ENCODE results near the gene TTC13. TPM values are rescaled to one million over a fixed set of nuclear protein-coding genes. Genes with fewer than 3 reads are reported as not detected.

TTC13 gene
- total RNA-seq, 4 donors from 2014 or later: 7.4 to 47.0 (median 14.9) TPM

- DNase-seq (ENCODE audit: low spot score): no peak
Observed at GRCh38 chr1:230957580-230957989, 21.1 kb downstream of the TTC13 start.

GRCh38 chr1:230950404-230950803, 28.3 kb downstream of the TTC13 start:
- no peak for ATAC-seq (ENCODE audit: low FRiP score)
- TF ChIP-seq CTCF (IDR thresholded peaks at IDR 0.05): no peak
- DNase-seq (ENCODE audit: low spot score): no peak

More at GRCh38 chr1:230957580-230957989, 21.1 kb downstream of the TTC13 start:
- ATAC-seq (ENCODE audit: low FRiP score): no peak
- TF ChIP-seq CTCF (IDR thresholded peaks at IDR 0.05): no peak

- no peak for ATAC-seq (ENCODE audit: low FRiP score)
- DNase-seq (ENCODE audit: low spot score): no peak
Observed at GRCh38 chr1:230948903-230949302, 29.8 kb downstream of the TTC13 start.

GRCh38 chr1:230948301-230948700, 30.4 kb downstream of the TTC13 start:
- DNase-seq (ENCODE audit: low spot score): no peak
- no peak for TF ChIP-seq CTCF (IDR thresholded peaks at IDR 0.05)
- ATAC-seq (ENCODE audit: low FRiP score): no peak

More at GRCh38 chr1:230948903-230949302, 29.8 kb downstream of the TTC13 start:
- TF ChIP-seq CTCF (IDR thresholded peaks at IDR 0.05): no peak

- no peak for ATAC-seq (ENCODE audit: low FRiP score)
- no peak for TF ChIP-seq CTCF (IDR thresholded peaks at IDR 0.05)
- DNase-seq (ENCODE audit: low spot score): no peak
Observed at GRCh38 chr1:230943048-230943593, 35.5 kb downstream of the TTC13 start.

- no peak for TF ChIP-seq CTCF (IDR thresholded peaks at IDR 0.05)
- no peak for DNase-seq (ENCODE audit: low spot score)
- ATAC-seq (ENCODE audit: low FRiP score): no peak
Observed at GRCh38 chr1:230940848-230941247, 37.8 kb downstream of the TTC13 start.

GRCh38 chr1:230939806-230940489, 38.7 kb downstream of the TTC13 start:
- ATAC-seq (ENCODE audit: low FRiP score) (no peak), DNase-seq (ENCODE audit: low spot score) (no peak)

More at GRCh38 chr1:230939806-230940489, 38.7 kb downstream of the TTC13 start:
- TF ChIP-seq CTCF (IDR thresholded peaks at IDR 0.05): no peak
